Measurements from ENCODE around the gene GPAM. TPM values are rescaled to one million over a fixed set of nuclear protein-coding genes. Genes with fewer than 3 reads are reported as not detected.

The GPAM gene
- total and polyA plus RNA-seq, 2 donors from 2014 or later: 4.0 to 9.9 TPM

GRCh38 chr10:112187527-112187926 lies 4.0 kb upstream of the GPAM start:
- Histone ChIP-seq H3K9me3 (ENCODE audit: control insufficient read depth in 2 of 3, insufficient read depth in 1 of 3, low read length in 3 of 3) (no peaks in the 10 kb centered on the region), H3K4me3 (ENCODE audit: low read length in 3 of 3) (no peak overlapping the region), H3K27ac (ENCODE audit: low read depth in 2 of 2, low read length in 2 of 2) (no peak overlapping the region), H3K27me3 (ENCODE audit: control insufficient read depth, insufficient read depth, low read length) (no peaks in the 10 kb centered on the region), H3K4me1 (ENCODE audit: control insufficient read depth in 2 of 3, insufficient read depth in 2 of 3, low read depth in 1 of 3, low read length in 3 of 3) (peaks cover 0 to 12% (median 9%) of the 10 kb centered on the region in 3 donors), H3K9ac (ENCODE audit: low read length in 3 of 3) (no peak overlapping the region), H3K36me3 (ENCODE audit: control insufficient read depth in 2 of 3, insufficient read depth in 3 of 3, low read length in 3 of 3) (no peaks in the 10 kb centered on the region)
- no peak for TF ChIP-seq CTCF (IDR thresholded peaks at IDR 0.05; ENCODE audit: borderline replicate concordance, extremely low read depth, insufficient read depth)
- DNase-seq (no peak), FAIRE-seq (no peak)
- intact Hi-C loops (cut with DNase I): no loop called here

DNA sequence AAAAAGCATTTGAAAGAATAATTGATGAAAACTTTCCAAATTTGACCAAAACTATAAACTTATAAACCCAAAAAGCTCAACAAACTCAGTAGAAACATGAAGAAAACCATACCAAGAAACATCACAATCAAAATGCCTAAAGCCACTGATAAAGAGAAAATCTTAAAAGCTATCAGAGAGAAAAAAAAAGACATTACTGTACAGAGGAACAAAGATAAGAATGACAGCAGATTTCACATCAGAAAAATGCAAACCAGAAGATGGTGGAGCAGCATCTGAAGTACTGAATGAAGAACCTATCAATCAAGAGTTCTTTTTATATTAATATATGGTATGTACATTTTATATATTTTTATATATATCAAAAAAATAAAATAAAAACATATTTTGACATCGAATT lies 2.4 kb upstream of the GPAM start:
- intact Hi-C loops (cut with DNase I): no loop called here
- H3K36me3 ChIP-seq (ENCODE audit: control insufficient read depth in 2 of 3, insufficient read depth in 3 of 3, low read length in 3 of 3): no peaks in the 10 kb centered on the region

GRCh38 chr10:112184379-112184778 lies 814 bp upstream of the GPAM start:
- Histone ChIP-seq H3K9ac (ENCODE audit: low read length in 3 of 3) (peak overlapping the region in 2 of 3 donors; percentile 82 to 83), H3K4me3 (ENCODE audit: low read length in 3 of 3) (peak overlapping the region in 2 of 3 donors; percentile 88 to 100), H3K27ac (ENCODE audit: low read depth in 2 of 2, low read length in 2 of 2) (no peak overlapping the region), H3K9me3 (ENCODE audit: control insufficient read depth in 2 of 3, insufficient read depth in 1 of 3, low read length in 3 of 3) (no peaks in the 10 kb centered on the region), H3K36me3 (ENCODE audit: control insufficient read depth in 2 of 3, insufficient read depth in 3 of 3, low read length in 3 of 3) (peaks cover 0 to 3% (median 0%) of the 10 kb centered on the region in 3 donors), H3K27me3 (ENCODE audit: control insufficient read depth, insufficient read depth, low read length) (no peaks in the 10 kb centered on the region), H3K4me1 (ENCODE audit: control insufficient read depth in 2 of 3, insufficient read depth in 2 of 3, low read depth in 1 of 3, low read length in 3 of 3) (peaks cover 0 to 12% (median 9%) of the 10 kb centered on the region in 3 donors)
- no peak for TF ChIP-seq CTCF (IDR thresholded peaks at IDR 0.05; ENCODE audit: borderline replicate concordance, extremely low read depth, insufficient read depth)
- intact Hi-C loops (cut with DNase I): no loop called here
- DNase-seq (peak in 1 of 5 donors; percentile 35), FAIRE-seq (no peak)

More for the DNA sequence above, 2.4 kb upstream of the GPAM start:
- no peak overlapping the region for H3K4me3 ChIP-seq (ENCODE audit: low read length in 3 of 3)
- H3K9ac ChIP-seq (ENCODE audit: low read length in 3 of 3): no peak overlapping the region
- FAIRE-seq: peak; percentile 23
- H3K27ac ChIP-seq (ENCODE audit: low read depth in 2 of 2, low read length in 2 of 2): no peak overlapping the region
- H3K9me3 ChIP-seq (ENCODE audit: control insufficient read depth in 2 of 3, insufficient read depth in 1 of 3, low read length in 3 of 3): no peaks in the 10 kb centered on the region
- DNase-seq: no peak
- H3K27me3 ChIP-seq (ENCODE audit: control insufficient read depth, insufficient read depth, low read length): no peaks in the 10 kb centered on the region
- no peak for TF ChIP-seq CTCF (IDR thresholded peaks at IDR 0.05; ENCODE audit: borderline replicate concordance, extremely low read depth, insufficient read depth)
- peaks cover 0 to 12% (median 9%) of the 10 kb centered on the region in 3 donors for H3K4me1 ChIP-seq (ENCODE audit: control insufficient read depth in 2 of 3, insufficient read depth in 2 of 3, low read depth in 1 of 3, low read length in 3 of 3)

DNA sequence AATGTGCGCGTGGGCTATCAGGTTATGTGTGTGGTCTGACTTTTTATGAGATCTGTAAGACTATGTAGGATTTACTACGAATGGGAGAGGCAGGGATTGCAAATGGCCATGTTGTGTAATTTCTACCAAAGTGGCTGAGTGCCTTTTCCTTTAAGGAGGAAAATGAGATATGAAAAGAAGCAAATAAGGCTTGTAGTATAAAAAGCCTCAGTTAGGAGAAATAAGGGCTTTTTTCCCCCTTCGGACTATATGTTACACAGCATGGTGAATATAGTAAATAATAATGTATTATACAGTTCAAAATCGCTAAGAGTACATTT lies 447 bp upstream of the GPAM start:
- intact Hi-C loops (cut with DNase I): no loop called here
- Histone ChIP-seq H3K36me3 (ENCODE audit: control insufficient read depth in 2 of 3, insufficient read depth in 3 of 3, low read length in 3 of 3) (peaks cover 0 to 3% (median 0%) of the 10 kb centered on the region in 3 donors), H3K4me3 (ENCODE audit: low read length in 3 of 3) (peak overlapping the region; percentile 88 to 100 (median 99)), H3K9me3 (ENCODE audit: control insufficient read depth in 2 of 3, insufficient read depth in 1 of 3, low read length in 3 of 3) (no peaks in the 10 kb centered on the region), H3K9ac (ENCODE audit: low read length in 3 of 3) (peak overlapping the region; percentile 82 to 98 (median 83)), H3K27ac (ENCODE audit: low read depth in 2 of 2, low read length in 2 of 2) (peak overlapping the region; percentile 78 to 88), H3K4me1 (ENCODE audit: control insufficient read depth in 2 of 3, insufficient read depth in 2 of 3, low read depth in 1 of 3, low read length in 3 of 3) (peaks cover 0 to 12% (median 9%) of the 10 kb centered on the region in 3 donors), H3K27me3 (ENCODE audit: control insufficient read depth, insufficient read depth, low read length) (no peaks in the 10 kb centered on the region)
- DNase-seq: no peak
- no peak for FAIRE-seq
- TF ChIP-seq CTCF (IDR thresholded peaks at IDR 0.05; ENCODE audit: borderline replicate concordance, extremely low read depth, insufficient read depth): no peak
